Astrocyte (in vitro differentiated cells and primary cell): ENCODE results near the gene ARSJ.

Experiments used
- EZH2 ChIP-seq: IDR thresholded peaks from 2 replicates; pipeline ENCODE4 v1.6.1; 2012; ENCODE audit warnings: mild to moderate bottlenecking, low read length, inconsistent platforms; ENCODE audit not compliant: insufficient read depth
- TF ChIP-seq, protein P1 (sequence below): IDR thresholded peaks from 2 replicates; pipeline ENCODE4 v1.5.1; 2011; ENCODE audit warnings: low read depth, mild to moderate bottlenecking, inconsistent platforms, low read length, moderate library complexity; ENCODE audit not compliant: insufficient read depth

DNA sequence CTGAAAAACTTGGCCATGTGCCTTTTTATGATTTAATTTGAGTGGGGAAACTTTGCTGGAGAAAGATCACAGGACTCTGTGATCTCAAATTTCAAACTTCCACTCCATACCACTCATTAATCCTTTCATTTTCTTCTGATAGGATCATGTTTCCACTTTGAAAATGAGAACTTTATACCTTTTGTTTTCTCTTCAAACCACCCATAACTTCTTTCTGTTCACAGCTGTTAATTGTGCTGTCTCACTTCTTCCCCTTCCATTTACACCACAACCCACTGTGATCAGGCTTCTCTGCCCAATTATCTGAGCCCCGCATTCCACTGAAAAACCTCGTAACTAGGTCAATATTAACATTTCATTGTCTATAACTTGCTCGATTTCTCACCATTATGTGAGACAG lies 47.0 kb upstream of the ARSJ start:
- TF ChIP-seq EZH2: no peak
- TF ChIP-seq, protein P1, sequence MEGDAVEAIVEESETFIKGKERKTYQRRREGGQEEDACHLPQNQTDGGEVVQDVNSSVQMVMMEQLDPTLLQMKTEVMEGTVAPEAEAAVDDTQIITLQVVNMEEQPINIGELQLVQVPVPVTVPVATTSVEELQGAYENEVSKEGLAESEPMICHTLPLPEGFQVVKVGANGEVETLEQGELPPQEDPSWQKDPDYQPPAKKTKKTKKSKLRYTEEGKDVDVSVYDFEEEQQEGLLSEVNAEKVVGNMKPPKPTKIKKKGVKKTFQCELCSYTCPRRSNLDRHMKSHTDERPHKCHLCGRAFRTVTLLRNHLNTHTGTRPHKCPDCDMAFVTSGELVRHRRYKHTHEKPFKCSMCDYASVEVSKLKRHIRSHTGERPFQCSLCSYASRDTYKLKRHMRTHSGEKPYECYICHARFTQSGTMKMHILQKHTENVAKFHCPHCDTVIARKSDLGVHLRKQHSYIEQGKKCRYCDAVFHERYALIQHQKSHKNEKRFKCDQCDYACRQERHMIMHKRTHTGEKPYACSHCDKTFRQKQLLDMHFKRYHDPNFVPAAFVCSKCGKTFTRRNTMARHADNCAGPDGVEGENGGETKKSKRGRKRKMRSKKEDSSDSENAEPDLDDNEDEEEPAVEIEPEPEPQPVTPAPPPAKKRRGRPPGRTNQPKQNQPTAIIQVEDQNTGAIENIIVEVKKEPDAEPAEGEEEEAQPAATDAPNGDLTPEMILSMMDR: no peak
